SK-N-MC (cell line): ENCODE results near the gene MTERF4.

Experiments
- EZH2 ChIP-seq: fragments of 200-600 bp; sonication (generic); IDR thresholded peaks from one replicate; pipeline ENCODE4 v1.6.1; 2017; ENCODE audit warnings: antibody characterized with exemption
- POLR2AphosphoS5 ChIP-seq: IDR thresholded peaks from 2 replicates; pipeline ENCODE4 v1.6.1; 2012; ENCODE audit warnings: mild to moderate bottlenecking, low read depth, low read length, borderline replicate concordance

DNA sequence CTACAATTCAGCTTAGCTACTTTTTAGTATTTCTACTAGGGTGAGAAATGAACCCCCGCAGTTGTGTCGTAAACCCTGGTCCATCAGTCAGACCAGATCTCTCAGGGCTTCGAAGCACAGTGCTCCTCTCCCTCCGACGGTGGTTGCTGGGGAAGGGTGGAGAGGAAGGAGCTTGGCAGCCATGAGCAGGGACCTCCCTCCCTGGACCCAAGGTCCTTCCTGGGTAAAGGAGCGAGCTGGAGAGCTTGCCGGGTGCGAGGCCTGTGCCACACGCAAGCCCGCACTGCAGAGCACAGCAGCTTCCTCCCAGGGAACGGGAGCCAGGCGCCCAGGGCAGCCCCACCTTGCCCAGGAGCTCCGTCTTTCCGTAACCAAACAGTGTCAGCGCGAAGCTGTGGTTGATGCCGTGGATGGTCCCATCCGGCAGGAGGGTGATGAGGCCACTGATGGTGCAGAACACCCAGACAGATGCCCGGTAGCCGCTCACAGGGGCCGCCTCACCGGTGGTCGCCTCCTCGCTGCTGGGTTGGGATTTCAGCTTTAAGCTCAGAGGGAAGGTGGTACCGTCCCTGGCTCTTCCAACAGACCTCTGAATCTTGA lies 34.7 kb upstream of the MTERF4 start:
- TF ChIP-seq EZH2 (no peak), POLR2AphosphoS5 (no peak)
